OCI-LY7 (cell line): ENCODE measurements around the gene PTPRT. TPM values are rescaled to one million over a fixed set of nuclear protein-coding genes. Genes with fewer than 3 reads are reported as not detected.
A peak's percentile ranks its signal among the peaks of the same experiment; 100 is the strongest.

ENCODE experiments used
- BruUV-seq: library from RNA; stranded (reverse); fragments of 400-500 nt; replicated peaks from 2 replicates; lab custom pipeline; 2021; lab: Mats Ljungman, UMichigan
- CTCF ChIA-PET: fragments of 300-600 bp; sonication (Branson Sonifier 250); formaldehyde crosslinking; loops from one replicate; lab custom pipeline; 2022; ENCODE audit warnings: antibody characterized with exemption; ENCODE audit not compliant: unreplicated experiment; lab: Charles Lee
- POLR2A ChIA-PET: fragments of 300-600 bp; sonication (Branson Sonifier 250); formaldehyde crosslinking; loops from one replicate; lab custom pipeline; 2022; ENCODE audit warnings: antibody characterized with exemption; lab: Charles Lee
- DNase-seq: peaks from one replicate; pipeline ENCODE4 v3.0.0-alpha.2; 2015; ENCODE audit warnings: low spot score
- H2AFZ ChIP-seq: fragments of 200-600 bp; sonication (generic), shearing (Covaris generic); 2 replicates; pipeline ENCODE4 v1.6.1; 2014; ENCODE audit warnings: mild to moderate bottlenecking, antibody characterized with exemption, low read length, moderate library complexity
- H3K27ac ChIP-seq: fragments of 200-600 bp; sonication (generic); 2 replicates; pipeline ENCODE4 v1.5.1; 2014; ENCODE audit warnings: mixed run types, low read depth, mild to moderate bottlenecking, moderate library complexity, low read length, inconsistent platforms; ENCODE audit not compliant: poor library complexity, severe bottlenecking
- H3K36me3 ChIP-seq: fragments of 200-600 bp; sonication (generic); 2 replicates; pipeline ENCODE4 v1.6.1; 2014; ENCODE audit warnings: mild to moderate bottlenecking, antibody characterized with exemption, low read length, moderate library complexity, mixed read lengths; ENCODE audit not compliant: insufficient read depth
- H3K4me1 ChIP-seq: fragments of 200-600 bp; sonication (generic); 2 replicates; pipeline ENCODE4 v1.5.1; 2014; ENCODE audit warnings: mild to moderate bottlenecking, low read length; ENCODE audit not compliant: insufficient read depth, poor library complexity, severe bottlenecking
- H3K4me2 ChIP-seq: fragments of 200-600 bp; sonication (generic); 2 replicates; pipeline ENCODE4 v1.6.1; 2014; ENCODE audit warnings: mild to moderate bottlenecking, low read length
- H3K4me3 ChIP-seq: fragments of 200-600 bp; sonication (generic); 2 replicates; pipeline ENCODE4 v1.5.1; 2014; ENCODE audit warnings: mild to moderate bottlenecking, low read depth, low read length; ENCODE audit not compliant: poor library complexity, severe bottlenecking
- H3K79me2 ChIP-seq: fragments of 200-600 bp; sonication (generic); 2 replicates; pipeline ENCODE4 v1.6.1; 2016; ENCODE audit warnings: low read depth, mild to moderate bottlenecking, low read length, moderate library complexity, mixed read lengths; ENCODE audit not compliant: insufficient read depth
- H3K9me2 ChIP-seq: fragments of 200-600 bp; sonication (generic); 2 replicates; pipeline ENCODE4 v1.6.1; 2016; ENCODE audit warnings: mild to moderate bottlenecking, low read length, mixed read lengths; ENCODE audit not compliant: insufficient read depth
- H3K9me3 ChIP-seq: fragments of 200-600 bp; sonication (generic); 2 replicates; pipeline ENCODE4 v1.6.1; 2014; ENCODE audit warnings: mild to moderate bottlenecking, mixed run types, low read length, mixed read lengths
- H4K20me1 ChIP-seq: fragments of 200-600 bp; sonication (generic); 2 replicates; pipeline ENCODE4 v1.6.1; 2014; ENCODE audit warnings: mild to moderate bottlenecking, antibody characterized with exemption, low read length, moderate library complexity, mixed read lengths; ENCODE audit not compliant: insufficient read depth
- EZH2phosphoT487 ChIP-seq: fragments of 200-600 bp; sonication (generic); IDR thresholded peaks from 2 replicates; pipeline ENCODE4 v1.6.1; 2018; ENCODE audit warnings: low read depth, borderline replicate concordance, mild to moderate bottlenecking, mixed run types, antibody characterized with exemption, low read length, moderate library complexity, mixed read lengths
- intact Hi-C: fragments of 100-400 bp; cut with micrococcal nuclease; formaldehyde crosslinking; loops from one replicate; pipeline ENCODE4 v1.10.0; 2022; ENCODE audit not compliant: unreplicated experiment
- total RNA-seq, 2 experiments: library from RNA; depleted of rRNA in 1 of 2; stranded (reverse); fragments of >200 nt in 1 of 2; shearing (Covaris generic) in 1 of 2; gene quantifications; 2 replicates each; pipeline ENCODE4 v1.2.3, GENCODE V29; 2014 to 2022
- TF ChIP-seq, protein P1 (sequence below): fragments of 200-600 bp; sonication (generic); conservative IDR thresholded peaks from 2 replicates; pipeline ENCODE4 v1.5.1; 2014; ENCODE audit warnings: mild to moderate bottlenecking, antibody characterized with exemption, low read length, moderate library complexity, mixed read lengths

The PTPRT gene
- total RNA-seq, 2 experiments from 2014 or later: not detected

DNA sequence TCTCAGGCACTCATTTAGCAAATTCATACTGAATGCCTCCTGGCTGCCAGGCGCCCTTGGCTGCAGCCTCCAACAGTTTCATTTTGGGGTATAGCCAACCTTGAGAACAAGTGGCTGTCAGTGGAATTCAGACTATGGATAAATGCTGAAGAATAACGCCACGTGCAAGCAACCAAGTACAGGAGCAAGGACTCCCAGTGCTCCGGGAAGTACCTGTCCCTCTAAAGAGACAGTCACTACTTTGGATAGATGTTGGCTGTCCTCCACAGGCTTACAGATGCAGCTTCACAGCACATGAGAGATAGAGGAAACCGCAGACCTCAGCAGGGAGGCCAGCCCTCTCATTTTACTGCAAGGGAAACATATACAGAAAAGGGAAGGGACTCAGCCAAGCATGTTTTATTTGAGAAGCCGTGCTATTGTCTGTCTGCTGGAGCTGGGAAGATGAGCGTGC, 658.2 kb downstream of the PTPRT start:
- Histone ChIP-seq H3K9me2 (no peaks in the 10 kb centered on the region), H2AFZ (no peak overlapping the region), H3K4me1 (no peaks in the 10 kb centered on the region), H3K27ac (no peak overlapping the region), H3K9me3 (no peaks in the 10 kb centered on the region), H4K20me1 (no peaks in the 10 kb centered on the region), H3K79me2 (no peaks in the 10 kb centered on the region), H3K4me2 (no peak overlapping the region), H3K36me3 (no peaks in the 10 kb centered on the region), H3K4me3 (no peak overlapping the region)
- CTCF ChIA-PET: no interaction called here
- DNase-seq: no peak
- intact Hi-C loops: loop anchor here (10.0 kb wide), 1 partner anchor 797 kb away; no protein-coding TSS in a partner anchor
- TF ChIP-seq, protein P1, sequence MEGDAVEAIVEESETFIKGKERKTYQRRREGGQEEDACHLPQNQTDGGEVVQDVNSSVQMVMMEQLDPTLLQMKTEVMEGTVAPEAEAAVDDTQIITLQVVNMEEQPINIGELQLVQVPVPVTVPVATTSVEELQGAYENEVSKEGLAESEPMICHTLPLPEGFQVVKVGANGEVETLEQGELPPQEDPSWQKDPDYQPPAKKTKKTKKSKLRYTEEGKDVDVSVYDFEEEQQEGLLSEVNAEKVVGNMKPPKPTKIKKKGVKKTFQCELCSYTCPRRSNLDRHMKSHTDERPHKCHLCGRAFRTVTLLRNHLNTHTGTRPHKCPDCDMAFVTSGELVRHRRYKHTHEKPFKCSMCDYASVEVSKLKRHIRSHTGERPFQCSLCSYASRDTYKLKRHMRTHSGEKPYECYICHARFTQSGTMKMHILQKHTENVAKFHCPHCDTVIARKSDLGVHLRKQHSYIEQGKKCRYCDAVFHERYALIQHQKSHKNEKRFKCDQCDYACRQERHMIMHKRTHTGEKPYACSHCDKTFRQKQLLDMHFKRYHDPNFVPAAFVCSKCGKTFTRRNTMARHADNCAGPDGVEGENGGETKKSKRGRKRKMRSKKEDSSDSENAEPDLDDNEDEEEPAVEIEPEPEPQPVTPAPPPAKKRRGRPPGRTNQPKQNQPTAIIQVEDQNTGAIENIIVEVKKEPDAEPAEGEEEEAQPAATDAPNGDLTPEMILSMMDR: no peak
- TF ChIP-seq EZH2phosphoT487: no peak
- POLR2A ChIA-PET: no interaction called here
- BruUV-seq: no TSS peak

GRCh38 chr20:42530855-42531448, 658.8 kb downstream of the PTPRT start:
- intact Hi-C loops: loop anchor here (10.0 kb wide), 1 partner anchor 796 kb away; no protein-coding TSS in a partner anchor
- Histone ChIP-seq H2AFZ (no peak overlapping the region), H3K4me2 (no peak overlapping the region), H3K9me2 (no peaks in the 10 kb centered on the region), H4K20me1 (no peaks in the 10 kb centered on the region), H3K4me3 (no peak overlapping the region), H3K27ac (no peak overlapping the region), H3K4me1 (no peaks in the 10 kb centered on the region), H3K36me3 (no peaks in the 10 kb centered on the region), H3K9me3 (no peaks in the 10 kb centered on the region), H3K79me2 (no peaks in the 10 kb centered on the region)
- ChIA-PET CTCF (no interaction called here), POLR2A (no interaction called here)
- no TSS peak for BruUV-seq
- peak; percentile 40 for DNase-seq
- TF ChIP-seq, protein P1: peak; percentile 84
- no peak for TF ChIP-seq EZH2phosphoT487

- no peak for TF ChIP-seq EZH2phosphoT487
- TF ChIP-seq, protein P1: no peak
- DNase-seq: no peak
- Histone ChIP-seq H3K9me3 (no peaks in the 10 kb centered on the region), H3K9me2 (no peaks in the 10 kb centered on the region), H3K36me3 (no peaks in the 10 kb centered on the region), H3K4me2 (no peak overlapping the region), H3K27ac (no peak overlapping the region), H3K4me1 (no peaks in the 10 kb centered on the region), H4K20me1 (no peaks in the 10 kb centered on the region), H2AFZ (no peak overlapping the region), H3K79me2 (no peaks in the 10 kb centered on the region), H3K4me3 (no peak overlapping the region)
- POLR2A ChIA-PET: no interaction called here
- intact Hi-C loops: loop anchor here (10.0 kb wide), 1 partner anchor 795 kb away; no protein-coding TSS in a partner anchor
- BruUV-seq: no TSS peak
- CTCF ChIA-PET: no interaction called here
Observed at GRCh38 chr20:42530191-42530590, 659.5 kb downstream of the PTPRT start.
